Natural killer cell (primary cell): ENCODE data around the gene SCLY. TPM values are rescaled to one million over a fixed set of nuclear protein-coding genes. Genes with fewer than 3 reads are reported as not detected.

Experiments used
- ATAC-seq, 3 donors: fragments of 150-1000 bp in 2 of 3; fragments of 200-7000 bp in 1 of 3; cut with Tn5 transposase; 1 replicate in 1 of 3; 2 replicates in 2 of 3; pipeline ENCODE4 v1.10.0; 2021; ENCODE audit warnings: mild to moderate bottlenecking in 2 of 3, moderate library complexity in 2 of 3
- DNase-seq, 2 donors: peaks; one replicate each; pipeline versions ENCODE4 v3.0.0 to v3.0.0-alpha.2; 2013 to 2021; ENCODE audit warnings: mixed read lengths in 1 of 2
- H3K27ac ChIP-seq: one replicate; pipeline ENCODE4 v1.5.1; 2013; ENCODE audit warnings: mild to moderate bottlenecking, low read length
- H3K27me3 ChIP-seq: one replicate; pipeline ENCODE4 v1.6.1; 2013; ENCODE audit warnings: low read length; ENCODE audit not compliant: control insufficient read depth, insufficient read depth
- H3K36me3 ChIP-seq: one replicate; pipeline ENCODE4 v1.6.1; 2013; ENCODE audit warnings: low read length; ENCODE audit not compliant: control insufficient read depth, insufficient read depth
- H3K4me1 ChIP-seq: one replicate; pipeline ENCODE4 v1.6.1; 2013; ENCODE audit warnings: low read length; ENCODE audit not compliant: control insufficient read depth, insufficient read depth
- H3K4me3 ChIP-seq: one replicate; pipeline ENCODE4 v1.5.1; 2013; ENCODE audit warnings: low read length
- H3K9me3 ChIP-seq: one replicate; pipeline ENCODE4 v1.6.1; 2013; ENCODE audit warnings: low read length; ENCODE audit not compliant: control insufficient read depth, insufficient read depth
- H3K27ac Mint-ChIP-seq, 2 donors: one replicate each; pipeline ENCODE4 v1.8.0; 2022; ENCODE audit warnings: mild to moderate bottlenecking in 2 of 2, mixed read lengths in 2 of 2, moderate library complexity in 1 of 2
- H3K27me3 Mint-ChIP-seq, 2 donors: one replicate each; pipeline ENCODE4 v1.8.0; 2022; ENCODE audit warnings: low read depth in 2 of 2, mixed read lengths in 2 of 2
- H3K36me3 Mint-ChIP-seq: one replicate; pipeline ENCODE4 v1.8.0; 2022; ENCODE audit warnings: mixed read lengths
- H3K4me1 Mint-ChIP-seq, 2 donors: one replicate each; pipeline ENCODE4 v1.8.0; 2022; ENCODE audit warnings: mixed read lengths in 2 of 2
- H3K4me3 Mint-ChIP-seq: one replicate; pipeline ENCODE4 v1.8.0; 2022; ENCODE audit warnings: mild to moderate bottlenecking, moderate library complexity, mixed read lengths
- H3K9me3 Mint-ChIP-seq, 2 donors: one replicate each; pipeline ENCODE4 v1.8.0; 2022; ENCODE audit warnings: mixed read lengths in 2 of 2
- WGBS: methylation state at CpG from one replicate; pipeline ENCODE4 v1.1.7; 2013; ENCODE audit warnings: missing lambda C conversion rate; ENCODE audit not compliant: insufficient coverage; 5-methylcytosine and 5-hydroxymethylcytosine counted together
- intact Hi-C: fragments of 100-400 bp; cut with micrococcal nuclease; formaldehyde crosslinking; loops from one replicate; pipeline ENCODE4 v1.14.2; 2022
- total RNA-seq, 4 donors: library from RNA; stranded (reverse); fragments of 120-200 nt in 1 of 4; gene quantifications; one replicate each; pipeline versions ENCODE4 v1.2.3 to v1.2.4, GENCODE V29; 2013 to 2022
- TF ChIP-seq, protein P1 (sequence below): fragments of 200-600 bp; IDR thresholded peaks from one replicate; pipeline ENCODE4 v1.8.0; 2022; ENCODE audit warnings: antibody characterized with exemption

The SCLY gene
- total RNA-seq, 3 donors from 2014 or later (not counting 1 experiment from before 2014, with no cell fraction given) = 16.3 to 24.6 (median 20.1) TPM

DNA sequence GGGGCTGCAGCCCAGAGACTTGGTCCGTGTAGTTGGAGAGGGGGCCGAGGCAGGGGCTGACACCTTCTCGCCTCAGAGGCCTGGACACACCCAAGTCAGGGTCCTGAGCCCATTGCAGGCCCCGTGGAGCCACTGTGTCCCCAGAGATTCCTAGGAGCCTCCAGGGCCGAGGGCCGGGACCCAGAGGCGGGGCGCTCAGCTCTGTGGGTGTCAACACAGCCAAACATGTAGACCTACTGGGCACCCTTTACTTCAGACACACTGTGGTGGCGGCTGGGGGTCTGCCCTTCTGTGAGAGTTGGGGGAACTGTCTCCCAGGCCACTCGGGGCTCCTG, 38.9 kb downstream of the SCLY start:
- no peak overlapping the region for H3K4me3 ChIP-seq
- Mint-ChIP-seq H3K9me3 (no peaks in the 10 kb centered on the region), H3K4me1 (no peaks in the 10 kb centered on the region), H3K27ac (no peak overlapping the region), H3K36me3 (no peaks in the 10 kb centered on the region), H3K4me3 (no peak overlapping the region), H3K27me3 (no peaks in the 10 kb centered on the region)
- no peaks in the 10 kb centered on the region for H3K9me3 ChIP-seq
- DNase-seq (no peak), ATAC-seq (no peak)
- H3K36me3 ChIP-seq = peaks cover 2% of the 10 kb centered on the region
- 91% methylated on average over 10 of the region's 10 CpGs for WGBS
- TF ChIP-seq, protein P1, sequence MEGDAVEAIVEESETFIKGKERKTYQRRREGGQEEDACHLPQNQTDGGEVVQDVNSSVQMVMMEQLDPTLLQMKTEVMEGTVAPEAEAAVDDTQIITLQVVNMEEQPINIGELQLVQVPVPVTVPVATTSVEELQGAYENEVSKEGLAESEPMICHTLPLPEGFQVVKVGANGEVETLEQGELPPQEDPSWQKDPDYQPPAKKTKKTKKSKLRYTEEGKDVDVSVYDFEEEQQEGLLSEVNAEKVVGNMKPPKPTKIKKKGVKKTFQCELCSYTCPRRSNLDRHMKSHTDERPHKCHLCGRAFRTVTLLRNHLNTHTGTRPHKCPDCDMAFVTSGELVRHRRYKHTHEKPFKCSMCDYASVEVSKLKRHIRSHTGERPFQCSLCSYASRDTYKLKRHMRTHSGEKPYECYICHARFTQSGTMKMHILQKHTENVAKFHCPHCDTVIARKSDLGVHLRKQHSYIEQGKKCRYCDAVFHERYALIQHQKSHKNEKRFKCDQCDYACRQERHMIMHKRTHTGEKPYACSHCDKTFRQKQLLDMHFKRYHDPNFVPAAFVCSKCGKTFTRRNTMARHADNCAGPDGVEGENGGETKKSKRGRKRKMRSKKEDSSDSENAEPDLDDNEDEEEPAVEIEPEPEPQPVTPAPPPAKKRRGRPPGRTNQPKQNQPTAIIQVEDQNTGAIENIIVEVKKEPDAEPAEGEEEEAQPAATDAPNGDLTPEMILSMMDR = no peak
- H3K27me3 ChIP-seq = no peaks in the 10 kb centered on the region
- intact Hi-C loops = no loop called here
- peaks cover 6% of the 10 kb centered on the region for H3K4me1 ChIP-seq
- H3K27ac ChIP-seq = no peak overlapping the region

DNA sequence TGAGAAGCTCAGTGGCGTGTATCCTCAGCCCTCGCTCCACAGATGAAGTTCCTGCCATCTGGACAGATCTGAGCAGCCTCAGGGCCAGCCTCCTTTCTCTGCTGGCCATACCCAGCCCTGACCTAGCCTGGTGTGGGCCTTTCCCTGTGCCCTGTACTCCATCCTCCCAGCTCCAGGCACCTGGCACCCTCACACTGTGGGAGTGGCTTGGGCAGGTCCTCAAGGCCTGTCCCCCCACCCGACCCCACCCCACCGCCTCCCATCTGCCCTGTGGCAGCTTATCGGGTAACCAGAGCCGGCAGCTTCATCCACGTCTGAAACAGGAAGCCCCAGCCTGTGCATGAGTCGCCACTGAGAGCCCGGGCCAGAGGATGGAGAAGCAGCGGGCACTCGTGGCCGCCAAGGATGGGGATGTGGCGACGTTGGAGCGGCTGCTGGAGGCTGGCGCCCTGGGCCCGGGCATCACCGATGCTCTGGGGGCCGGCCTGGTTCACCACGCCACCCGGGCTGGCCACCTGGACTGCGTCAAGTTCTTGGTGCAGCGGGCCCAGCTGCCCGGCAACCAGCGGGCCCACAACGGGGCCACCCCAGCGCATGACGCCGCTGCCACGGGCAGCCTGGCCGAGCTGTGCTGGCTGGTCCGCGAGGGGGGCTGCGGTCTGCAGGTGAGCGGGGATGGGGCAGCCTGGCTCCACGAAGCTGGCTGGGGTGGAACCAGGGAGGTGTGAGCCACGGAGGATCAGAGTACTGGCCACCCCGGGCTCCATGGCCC, 39.4 kb downstream of the SCLY start, which contains the start of gene ESPNL:
TSS of gene ESPNL (plus strand) at position 292 of the 772 bp plus-strand sequence. CDS start at position 372, 80 bp downstream.
- H3K36me3 Mint-ChIP-seq = no peaks in the 10 kb centered on the region
- no peaks in the 10 kb centered on the region for H3K9me3 ChIP-seq
- peaks cover 6% of the 10 kb centered on the region for H3K4me1 ChIP-seq
- DNase-seq (no peak), ATAC-seq (no peak)
- no peak within 1 kb of the TSS for H3K4me3 ChIP-seq
- intact Hi-C loops = no loop called here
- H3K9me3 Mint-ChIP-seq = no peaks in the 10 kb centered on the region
- TF ChIP-seq, protein P1 = no peak
- H3K27me3 ChIP-seq = no peaks in the 10 kb centered on the region
- H3K4me3 Mint-ChIP-seq = no peak within 1 kb of the TSS
- H3K4me1 Mint-ChIP-seq = no peaks in the 10 kb centered on the region
- H3K27ac ChIP-seq = no peak within 1 kb of the TSS
- WGBS = 78% methylated on average over 37 of the region's 38 CpGs
- H3K36me3 ChIP-seq = no peaks in the 10 kb centered on the region
- no peak within 1 kb of the TSS for H3K27ac Mint-ChIP-seq
- H3K27me3 Mint-ChIP-seq = no peaks in the 10 kb centered on the region

DNA sequence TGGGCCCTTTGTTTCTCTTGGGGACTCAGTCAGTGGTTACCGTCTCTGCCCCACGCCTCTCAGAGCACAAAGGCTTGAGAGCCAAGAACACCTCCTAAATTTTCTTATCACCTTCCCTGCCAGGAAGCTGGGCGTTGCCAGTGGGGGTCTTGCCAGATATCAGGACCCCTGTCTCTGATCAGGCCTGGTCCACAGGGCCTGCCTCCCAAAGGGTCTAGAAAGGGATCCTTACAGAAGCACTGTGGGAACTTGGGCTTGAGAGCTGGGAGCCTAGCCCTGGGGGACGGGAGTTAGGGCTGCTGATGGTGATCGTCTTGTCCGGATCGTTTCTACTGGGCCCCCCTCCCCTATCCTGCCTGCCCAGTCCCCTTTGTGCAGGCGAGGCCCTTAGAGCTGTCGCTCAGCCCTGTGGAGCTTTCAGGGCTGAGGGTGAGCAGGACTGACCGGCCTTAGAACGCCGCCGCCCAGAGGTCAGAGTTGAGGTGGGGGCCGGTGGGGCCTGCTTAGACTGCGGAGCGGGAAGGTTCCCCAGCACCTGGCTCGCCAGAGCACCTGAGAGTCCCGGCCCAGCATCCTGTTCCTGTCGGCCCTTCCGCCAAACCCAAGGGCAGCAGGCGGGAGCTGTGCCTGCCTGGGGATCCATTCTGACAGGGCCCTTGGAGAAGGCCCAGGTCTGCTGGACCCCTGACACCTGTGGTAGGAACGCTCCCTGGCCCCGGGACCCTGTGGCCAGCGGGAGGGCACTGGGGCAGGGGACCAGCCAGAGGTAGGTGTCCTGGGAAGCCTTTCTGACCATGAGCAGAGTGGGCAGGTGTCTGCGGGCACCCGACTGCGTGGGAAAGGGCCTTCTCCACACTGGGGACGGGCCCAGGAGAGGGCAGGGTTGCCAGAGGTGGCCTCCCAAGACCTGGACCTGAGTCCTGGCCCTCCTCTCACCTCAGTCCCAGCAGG, 40.3 kb downstream of the SCLY start:
- H3K36me3 Mint-ChIP-seq = no peaks in the 10 kb centered on the region
- no peak for ATAC-seq
- 90% methylated on average over 28 of the region's 28 CpGs for WGBS
- H3K27ac Mint-ChIP-seq = no peak overlapping the region
- peaks cover 6% of the 10 kb centered on the region for H3K4me1 ChIP-seq
- H3K4me3 ChIP-seq = no peak overlapping the region
- no peak for DNase-seq
- H3K9me3 Mint-ChIP-seq = no peaks in the 10 kb centered on the region
- H3K27ac ChIP-seq = no peak overlapping the region
- no peaks in the 10 kb centered on the region for H3K9me3 ChIP-seq
- no peaks in the 10 kb centered on the region for H3K36me3 ChIP-seq
- no peaks in the 10 kb centered on the region for H3K27me3 Mint-ChIP-seq
- TF ChIP-seq, protein P1 = no peak
- H3K4me1 Mint-ChIP-seq = no peaks in the 10 kb centered on the region
- no peaks in the 10 kb centered on the region for H3K27me3 ChIP-seq
- intact Hi-C loops = no loop called here
- no peak overlapping the region for H3K4me3 Mint-ChIP-seq
